Measurements from ENCODE around the gene SPEN.

DNA sequence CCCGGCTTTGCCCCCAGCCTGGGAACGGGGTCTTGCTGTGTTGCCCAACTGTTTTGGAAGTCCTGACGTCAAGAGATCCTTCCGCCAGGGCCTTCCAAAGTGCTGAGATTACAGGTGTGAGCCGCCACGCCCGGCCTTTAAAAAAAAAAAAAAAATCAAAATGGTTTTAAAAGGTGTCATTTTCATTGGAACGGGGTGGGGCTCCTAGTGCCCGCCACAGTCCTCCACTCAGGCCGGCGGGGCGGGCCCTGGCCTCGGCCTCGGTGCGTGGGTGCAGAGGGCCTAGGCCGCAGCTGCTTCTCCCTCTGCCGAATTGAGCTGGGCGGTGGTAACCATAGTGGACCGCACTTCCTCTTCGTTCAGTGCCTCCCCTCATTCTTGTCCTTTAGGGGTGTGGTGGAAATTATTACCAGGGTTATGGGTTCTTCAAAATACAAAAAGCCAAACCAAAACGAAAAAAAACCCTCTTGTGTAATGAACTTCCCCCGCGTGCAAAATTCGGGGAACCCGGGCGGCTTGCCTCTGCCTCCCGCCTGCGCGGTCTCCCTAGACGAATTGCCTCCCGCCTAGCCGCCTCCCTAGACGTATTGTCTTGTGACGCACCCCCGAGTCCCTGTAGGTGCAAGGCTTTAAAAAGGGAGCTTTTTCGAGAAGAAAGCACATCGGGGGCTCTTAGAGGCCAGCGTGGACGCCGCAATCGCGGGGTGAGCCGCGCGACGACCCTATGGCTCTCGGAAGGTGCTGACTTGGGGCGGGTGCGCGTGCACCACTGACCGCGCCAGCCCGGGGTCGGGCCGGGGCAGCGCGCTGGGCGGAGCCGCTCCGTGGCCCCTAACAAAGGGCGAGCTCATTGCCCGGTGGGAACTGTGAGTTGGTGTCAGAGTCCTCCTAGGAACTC is 10.5 kb upstream of the SPEN start:
- TF ChIP-seq, protein P1, sequence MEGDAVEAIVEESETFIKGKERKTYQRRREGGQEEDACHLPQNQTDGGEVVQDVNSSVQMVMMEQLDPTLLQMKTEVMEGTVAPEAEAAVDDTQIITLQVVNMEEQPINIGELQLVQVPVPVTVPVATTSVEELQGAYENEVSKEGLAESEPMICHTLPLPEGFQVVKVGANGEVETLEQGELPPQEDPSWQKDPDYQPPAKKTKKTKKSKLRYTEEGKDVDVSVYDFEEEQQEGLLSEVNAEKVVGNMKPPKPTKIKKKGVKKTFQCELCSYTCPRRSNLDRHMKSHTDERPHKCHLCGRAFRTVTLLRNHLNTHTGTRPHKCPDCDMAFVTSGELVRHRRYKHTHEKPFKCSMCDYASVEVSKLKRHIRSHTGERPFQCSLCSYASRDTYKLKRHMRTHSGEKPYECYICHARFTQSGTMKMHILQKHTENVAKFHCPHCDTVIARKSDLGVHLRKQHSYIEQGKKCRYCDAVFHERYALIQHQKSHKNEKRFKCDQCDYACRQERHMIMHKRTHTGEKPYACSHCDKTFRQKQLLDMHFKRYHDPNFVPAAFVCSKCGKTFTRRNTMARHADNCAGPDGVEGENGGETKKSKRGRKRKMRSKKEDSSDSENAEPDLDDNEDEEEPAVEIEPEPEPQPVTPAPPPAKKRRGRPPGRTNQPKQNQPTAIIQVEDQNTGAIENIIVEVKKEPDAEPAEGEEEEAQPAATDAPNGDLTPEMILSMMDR (IDR thresholded peaks at IDR 0.05): no peak
- TF ChIP-seq POLR2A (IDR thresholded peaks at IDR 0.05): peak in 1 of 3 donors; percentile 29
